Measurements from ENCODE around the gene KCNIP4. TPM values are rescaled to one million over a fixed set of nuclear protein-coding genes. Genes with fewer than 3 reads are reported as not detected.

KCNIP4 gene
- total and polyA plus RNA-seq, 2 of the 4 experiments (the other 2 are of a cell fraction): not detected

- no peak overlapping the region for H3K14ac ChIP-seq (replicated peaks; ENCODE audit: low read depth, low read length)
- H4K5ac ChIP-seq (ENCODE audit: low read depth, low read length): no peak overlapping the region
- no peak overlapping the region for H3K23ac ChIP-seq (ENCODE audit: low read depth, low read length)
- no peaks in the 10 kb centered on the region for H3K36me3 ChIP-seq (ENCODE audit: control insufficient read depth, insufficient read depth, low read length)
- H3K18ac ChIP-seq (ENCODE audit: low read depth, low read length): no peak overlapping the region
- H2AK9ac ChIP-seq (replicated peaks; ENCODE audit: low read depth, low read length, poor library complexity): no peak overlapping the region
- no peaks in the 10 kb centered on the region for H3K79me1 ChIP-seq (ENCODE audit: low read depth in 1 of 2, low read length in 2 of 2)
- no peak overlapping the region for H2BK20ac ChIP-seq (ENCODE audit: low read depth, low read length)
- H2AK5ac ChIP-seq (ENCODE audit: low read depth, low read length): no peak overlapping the region
- ATAC-seq (ENCODE audit: low read depth) (no peak), DNase-seq (no peak)
- no peak overlapping the region for H2BK15ac ChIP-seq (ENCODE audit: low read depth, low read length)
- intact Hi-C loops (cut with micrococcal nuclease): no loop called here
- ChIA-PET POLR2A (ENCODE audit: unreplicated experiment) (no interaction called here), CTCF (no interaction called here)
- no peak overlapping the region for H2BK120ac ChIP-seq (ENCODE audit: low read depth, low read length)
- dilution Hi-C loops (cut with HindIII; ENCODE audit: low sequenced_read_pairs, unreplicated experiment): no loop called here
- H3K4me1 ChIP-seq (ENCODE audit: control insufficient read depth, insufficient read depth, low read length): no peaks in the 10 kb centered on the region
- no peak for TF ChIP-seq FOS (IDR thresholded peaks at IDR 0.05; ENCODE audit: low read depth, low read length)
- TF ChIP-seq ELK1 (IDR thresholded peaks at IDR 0.05; ENCODE audit: borderline replicate concordance, low read depth, low read length): no peak
- TF ChIP-seq MAFK (IDR thresholded peaks at IDR 0.05; ENCODE audit: low read depth, low read length): no peak
- no peak for TF ChIP-seq POLR2A (IDR thresholded peaks at IDR 0.05; ENCODE audit: low read depth, low read length)
- TF ChIP-seq SMC3 (IDR thresholded peaks at IDR 0.05; ENCODE audit: low read depth, low read length): no peak
- no peak for TF ChIP-seq CTCF (conservative IDR thresholded peaks at IDR 0.05; ENCODE audit: low read depth, low read length)
- TF ChIP-seq RCOR1 (IDR thresholded peaks at IDR 0.05; ENCODE audit: insufficient replicate concordance, low read length): no peak
- no peak for TF ChIP-seq RFX5 (IDR thresholded peaks at IDR 0.05; ENCODE audit: low read depth, low read length)
- no peak for TF ChIP-seq MAZ (IDR thresholded peaks at IDR 0.05; ENCODE audit: borderline replicate concordance, low read depth, low read length)
- no peak for TF ChIP-seq RAD21 (IDR thresholded peaks at IDR 0.05; ENCODE audit: low read length)
- no peak for TF ChIP-seq MXI1 (IDR thresholded peaks at IDR 0.05; ENCODE audit: borderline replicate concordance, low read depth, low read length)
- TF ChIP-seq BHLHE40 (IDR thresholded peaks at IDR 0.05; ENCODE audit: low read depth, low read length): no peak
- no peak for TF ChIP-seq CEBPB (IDR thresholded peaks at IDR 0.05; ENCODE audit: low read depth, low read length)
- TF ChIP-seq CHD1 (IDR thresholded peaks at IDR 0.05; ENCODE audit: low read depth, low read length): no peak
- TF ChIP-seq NFE2L2 (IDR thresholded peaks at IDR 0.05; ENCODE audit: low read depth, low read length): no peak
- no peak for TF ChIP-seq USF2 (IDR thresholded peaks at IDR 0.05; ENCODE audit: low read depth, low read length)
- no peak overlapping the region for H2AFZ ChIP-seq (replicated peaks; ENCODE audit: low read length, poor library complexity)
- H3K27ac ChIP-seq (ENCODE audit: insufficient read depth, low read length): no peak overlapping the region
- H3K4ac ChIP-seq (ENCODE audit: low read depth, low read length): no peak overlapping the region
- H2BK5ac ChIP-seq (ENCODE audit: low read depth, low read length, poor library complexity, severe bottlenecking): no peak overlapping the region
- no peak overlapping the region for H4K8ac ChIP-seq (ENCODE audit: low read depth in 2 of 2, low read length in 2 of 2)
- no CpG with 5 or more reads among the region's 3 CpGs for WGBS, 2 experiments (ENCODE audit: extremely low coverage in 2 of 2, insufficient read length in 1 of 2)
- no peak overlapping the region for H3K56ac ChIP-seq (ENCODE audit: extremely low read depth, insufficient read depth, low read length)
- no TSS peak for BruUV-seq (replicated peaks)
- H3K27me3 ChIP-seq (ENCODE audit: control insufficient read depth, insufficient read depth, low read length): no peaks in the 10 kb centered on the region
- H3K4me2 ChIP-seq (ENCODE audit: low read depth, low read length): no peak overlapping the region
- peaks cover 6% of the 10 kb centered on the region for H3K9me3 ChIP-seq (ENCODE audit: control insufficient read depth, insufficient read depth, low read length)
- in situ Hi-C loops (cut with MboI; ENCODE audit: low sequenced_read_pairs): no loop called here
- no peak overlapping the region for H3K9ac ChIP-seq (ENCODE audit: low read depth, low read length)
- H3K9me1 ChIP-seq (ENCODE audit: insufficient read depth, low read length): no peaks in the 10 kb centered on the region
- H4K20me1 ChIP-seq (ENCODE audit: insufficient read depth, low read length): no peaks in the 10 kb centered on the region
- no peak overlapping the region for H3K4me3 ChIP-seq (ENCODE audit: insufficient read depth, low read depth, low read length)
- no peak overlapping the region for H4K91ac ChIP-seq (ENCODE audit: insufficient read depth, low read depth, low read length)
These were observed 937.5 kb downstream of the KCNIP4 start for GRCh38 chr4:21011106-21011505.
